IPS-20b (cell line): ENCODE results near the gene RAB27B.

Experiments used
- H3K27ac ChIP-seq: one replicate; pipeline ENCODE4 v1.5.1; 2013; ENCODE audit warnings: low read length
- H3K27me3 ChIP-seq: 2 replicates; pipeline ENCODE4 v1.6.1; 2013; ENCODE audit warnings: mild to moderate bottlenecking, low read length, inconsistent platforms; ENCODE audit not compliant: insufficient read depth
- H3K36me3 ChIP-seq: 2 replicates; pipeline ENCODE4 v1.6.1; 2013; ENCODE audit warnings: low read depth, mild to moderate bottlenecking, inconsistent platforms, low read length, moderate library complexity; ENCODE audit not compliant: insufficient read depth
- H3K4me1 ChIP-seq: 2 replicates; pipeline ENCODE4 v1.6.1; 2013; ENCODE audit warnings: mild to moderate bottlenecking, control low read depth, inconsistent platforms, low read length, moderate library complexity; ENCODE audit not compliant: insufficient read depth
- H3K4me3 ChIP-seq: 2 replicates; pipeline ENCODE4 v1.5.1; 2013; ENCODE audit warnings: mild to moderate bottlenecking, low read length, inconsistent platforms
- H3K9ac ChIP-seq: 2 replicates; pipeline ENCODE4 v1.6.1; 2013; ENCODE audit warnings: low read depth, mild to moderate bottlenecking, inconsistent platforms, low read length, moderate library complexity
- H3K9me3 ChIP-seq: 2 replicates; pipeline ENCODE4 v1.6.1; 2013; ENCODE audit warnings: mild to moderate bottlenecking, low read depth, low read length, inconsistent platforms; ENCODE audit not compliant: insufficient read depth

The RAB27B gene

GRCh38 chr18:54899500-54899899, 71.2 kb downstream of the RAB27B start:
- Histone ChIP-seq H3K4me1 (peaks cover 7% of the 10 kb centered on the region), H3K4me3 (no peak overlapping the region), H3K27me3 (no peaks in the 10 kb centered on the region), H3K9ac (no peak overlapping the region), H3K27ac (no peak overlapping the region), H3K9me3 (no peaks in the 10 kb centered on the region), H3K36me3 (no peaks in the 10 kb centered on the region)

- Histone ChIP-seq H3K9ac (no peak overlapping the region), H3K27me3 (no peaks in the 10 kb centered on the region), H3K27ac (no peak overlapping the region), H3K4me1 (peaks cover 7% of the 10 kb centered on the region), H3K36me3 (no peaks in the 10 kb centered on the region), H3K4me3 (no peak overlapping the region), H3K9me3 (no peaks in the 10 kb centered on the region)
Observed at GRCh38 chr18:54900290-54900689, 72.0 kb downstream of the RAB27B start.

- Histone ChIP-seq H3K9ac (no peak overlapping the region), H3K27ac (no peak overlapping the region), H3K4me3 (no peak overlapping the region), H3K36me3 (no peaks in the 10 kb centered on the region), H3K4me1 (peaks cover 7% of the 10 kb centered on the region), H3K27me3 (no peaks in the 10 kb centered on the region), H3K9me3 (no peaks in the 10 kb centered on the region)
Observed at GRCh38 chr18:54904581-54904980, 76.3 kb downstream of the RAB27B start.

GRCh38 chr18:54905629-54906028, 77.4 kb downstream of the RAB27B start:
- Histone ChIP-seq H3K4me3 (no peak overlapping the region), H3K36me3 (no peaks in the 10 kb centered on the region), H3K9ac (no peak overlapping the region), H3K27ac (no peak overlapping the region), H3K27me3 (no peaks in the 10 kb centered on the region), H3K9me3 (no peaks in the 10 kb centered on the region), H3K4me1 (peaks cover 7% of the 10 kb centered on the region)

- Histone ChIP-seq H3K9ac (no peak overlapping the region), H3K9me3 (no peaks in the 10 kb centered on the region), H3K27ac (no peak overlapping the region), H3K4me1 (peaks cover 7% of the 10 kb centered on the region), H3K36me3 (no peaks in the 10 kb centered on the region), H3K4me3 (no peak overlapping the region), H3K27me3 (no peaks in the 10 kb centered on the region)
Observed at GRCh38 chr18:54906331-54907185, 78.3 kb downstream of the RAB27B start.

GRCh38 chr18:54909538-54909937, 81.3 kb downstream of the RAB27B start:
- Histone ChIP-seq H3K36me3 (no peaks in the 10 kb centered on the region), H3K9ac (no peak overlapping the region), H3K27ac (no peak overlapping the region), H3K9me3 (no peaks in the 10 kb centered on the region), H3K4me3 (no peak overlapping the region), H3K4me1 (no peaks in the 10 kb centered on the region), H3K27me3 (no peaks in the 10 kb centered on the region)

GRCh38 chr18:54910161-54910919, 82.1 kb downstream of the RAB27B start:
- Histone ChIP-seq H3K27me3 (no peaks in the 10 kb centered on the region), H3K36me3 (no peaks in the 10 kb centered on the region), H3K9me3 (no peaks in the 10 kb centered on the region), H3K27ac (no peak overlapping the region), H3K4me1 (no peaks in the 10 kb centered on the region), H3K4me3 (no peak overlapping the region), H3K9ac (no peak overlapping the region)

- Histone ChIP-seq H3K4me1 (no peaks in the 10 kb centered on the region), H3K4me3 (no peak overlapping the region), H3K27me3 (no peaks in the 10 kb centered on the region), H3K36me3 (no peaks in the 10 kb centered on the region), H3K9me3 (no peaks in the 10 kb centered on the region), H3K27ac (no peak overlapping the region), H3K9ac (no peak overlapping the region)
Observed at GRCh38 chr18:54911551-54911950, 83.3 kb downstream of the RAB27B start.

GRCh38 chr18:54914816-54915215, 86.5 kb downstream of the RAB27B start:
- Histone ChIP-seq H3K36me3 (no peaks in the 10 kb centered on the region), H3K4me3 (no peak overlapping the region), H3K27ac (no peak overlapping the region), H3K4me1 (no peaks in the 10 kb centered on the region), H3K9me3 (no peaks in the 10 kb centered on the region), H3K27me3 (no peaks in the 10 kb centered on the region), H3K9ac (no peak overlapping the region)

- no peak overlapping the region for H3K27ac ChIP-seq
- H3K27me3 ChIP-seq = no peaks in the 10 kb centered on the region
- H3K36me3 ChIP-seq = no peaks in the 10 kb centered on the region
- H3K4me3 ChIP-seq = no peak overlapping the region
- H3K9ac ChIP-seq = no peak overlapping the region
- H3K9me3 ChIP-seq = no peaks in the 10 kb centered on the region
- no peaks in the 10 kb centered on the region for H3K4me1 ChIP-seq
Observed at GRCh38 chr18:54916507-54916906, 88.2 kb downstream of the RAB27B start.

- H3K27me3 ChIP-seq = no peaks in the 10 kb centered on the region
- H3K9ac ChIP-seq = no peak overlapping the region
- H3K4me3 ChIP-seq = no peak overlapping the region
- H3K9me3 ChIP-seq = no peaks in the 10 kb centered on the region
- peaks cover 3% of the 10 kb centered on the region; the same call in 1 of the 2 replicates for H3K4me1 ChIP-seq
- no peaks in the 10 kb centered on the region for H3K36me3 ChIP-seq
- H3K27ac ChIP-seq = no peak overlapping the region
Observed at GRCh38 chr18:54918060-54918459, 89.8 kb downstream of the RAB27B start.

GRCh38 chr18:54919412-54919811, 91.1 kb downstream of the RAB27B start:
- Histone ChIP-seq H3K4me3 (no peak overlapping the region), H3K36me3 (no peaks in the 10 kb centered on the region), H3K9ac (no peak overlapping the region), H3K4me1 (peaks cover 3% of the 10 kb centered on the region; the same call in 1 of the 2 replicates), H3K27ac (no peak overlapping the region), H3K9me3 (no peaks in the 10 kb centered on the region), H3K27me3 (no peaks in the 10 kb centered on the region)
